Calu3 (cell line): ENCODE measurements around the gene RPP25L. TPM values are rescaled to one million over a fixed set of nuclear protein-coding genes. Genes with fewer than 3 reads are reported as not detected.

Experiments
- BruUV-seq: library from RNA; stranded (reverse); fragments of 400-500 nt; replicated peaks from 2 replicates; lab custom pipeline; 2021; lab: Mats Ljungman, UMichigan
- CTCF ChIA-PET: fragments of 300-600 bp; sonication (Branson Sonifier 250); formaldehyde crosslinking; loops from one replicate; lab custom pipeline; 2022; ENCODE audit warnings: antibody characterized with exemption; lab: Charles Lee
- DNase-seq: peaks from one replicate; pipeline ENCODE4 v3.0.0; 2022
- H3K27ac Mint-ChIP-seq: one replicate; pipeline ENCODE4 v1.8.0; 2022; ENCODE audit warnings: mixed read lengths; ENCODE audit not compliant: unreplicated experiment
- H3K27me3 Mint-ChIP-seq: one replicate; pipeline ENCODE4 v1.8.0; 2022; ENCODE audit warnings: mixed read lengths; ENCODE audit not compliant: unreplicated experiment
- H3K36me3 Mint-ChIP-seq: one replicate; pipeline ENCODE4 v1.8.0; 2022; ENCODE audit warnings: mild to moderate bottlenecking, moderate library complexity, mixed read lengths; ENCODE audit not compliant: insufficient read depth, unreplicated experiment
- H3K4me1 Mint-ChIP-seq: one replicate; pipeline ENCODE4 v1.8.0; 2022; ENCODE audit warnings: mild to moderate bottlenecking, low read depth, mixed read lengths; ENCODE audit not compliant: unreplicated experiment
- H3K4me3 Mint-ChIP-seq: one replicate; pipeline ENCODE4 v1.8.0; 2022; ENCODE audit warnings: mild to moderate bottlenecking, low read depth, moderate library complexity, mixed read lengths; ENCODE audit not compliant: unreplicated experiment
- H3K9me3 Mint-ChIP-seq: one replicate; pipeline ENCODE4 v1.8.0; 2022; ENCODE audit warnings: low read depth, mixed read lengths; ENCODE audit not compliant: unreplicated experiment
- intact Hi-C: fragments of 100-400 bp; cut with micrococcal nuclease; formaldehyde crosslinking; loops from one replicate; pipeline ENCODE4 v1.10.0; 2022; ENCODE audit not compliant: unreplicated experiment
- total RNA-seq: library from RNA; stranded (reverse); gene quantifications from 2 replicates; pipeline ENCODE4 v1.2.3, GENCODE V29; 2022
- TF ChIP-seq, protein P1 (sequence below): fragments of 200-600 bp; IDR thresholded peaks from one replicate; pipeline ENCODE4 v1.8.0; 2022; ENCODE audit warnings: antibody characterized with exemption; ENCODE audit not compliant: unreplicated experiment

Gene RPP25L
- total RNA-seq, 1 experiment from 2014 or later = 17.6 TPM

DNA sequence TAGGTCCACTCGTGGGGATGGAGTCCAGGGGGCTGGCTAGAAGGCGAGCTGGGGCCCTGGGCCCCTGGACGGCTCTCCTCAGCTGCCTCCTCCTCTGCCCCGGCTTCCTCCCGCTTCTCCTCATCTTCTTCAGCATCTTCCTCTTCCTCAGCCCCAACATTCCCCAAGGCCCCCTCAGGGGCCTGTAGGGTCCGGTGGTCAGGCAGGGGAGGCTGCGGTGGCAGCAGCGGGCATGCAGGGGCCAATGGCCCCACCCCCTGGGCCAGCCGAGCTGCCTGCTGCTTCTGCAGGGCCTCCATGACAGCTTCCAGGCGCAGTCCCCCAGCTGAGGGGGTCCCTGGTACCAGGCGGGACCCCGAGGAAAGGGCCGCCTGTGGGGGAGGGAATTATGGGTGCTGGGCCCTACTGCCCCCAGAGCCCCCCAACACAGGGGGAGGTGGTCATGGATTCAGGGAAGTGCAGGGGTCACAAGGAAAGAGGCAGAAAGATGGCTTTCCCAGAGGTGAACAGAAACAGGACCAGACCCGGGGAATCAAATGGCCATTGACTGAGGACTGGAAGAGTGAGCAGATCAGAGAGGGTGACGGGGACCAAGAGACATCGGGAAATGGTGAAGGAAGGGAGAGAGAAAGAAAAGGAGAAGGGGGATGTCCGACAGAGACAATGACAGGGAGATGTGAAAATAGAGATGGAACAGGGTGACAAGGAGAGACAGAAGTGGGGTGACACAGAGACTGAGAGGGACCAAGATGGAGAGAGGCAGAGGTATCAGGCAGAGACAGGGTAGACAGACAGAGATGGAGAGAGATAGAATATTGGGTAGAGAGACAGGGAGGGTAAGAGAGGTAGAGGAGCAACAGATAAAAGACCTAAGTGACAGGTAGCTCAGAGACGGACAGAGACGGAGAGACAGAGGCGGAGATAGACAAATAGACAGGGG is 16.1 kb upstream of the RPP25L start:
- TF ChIP-seq, protein P1, sequence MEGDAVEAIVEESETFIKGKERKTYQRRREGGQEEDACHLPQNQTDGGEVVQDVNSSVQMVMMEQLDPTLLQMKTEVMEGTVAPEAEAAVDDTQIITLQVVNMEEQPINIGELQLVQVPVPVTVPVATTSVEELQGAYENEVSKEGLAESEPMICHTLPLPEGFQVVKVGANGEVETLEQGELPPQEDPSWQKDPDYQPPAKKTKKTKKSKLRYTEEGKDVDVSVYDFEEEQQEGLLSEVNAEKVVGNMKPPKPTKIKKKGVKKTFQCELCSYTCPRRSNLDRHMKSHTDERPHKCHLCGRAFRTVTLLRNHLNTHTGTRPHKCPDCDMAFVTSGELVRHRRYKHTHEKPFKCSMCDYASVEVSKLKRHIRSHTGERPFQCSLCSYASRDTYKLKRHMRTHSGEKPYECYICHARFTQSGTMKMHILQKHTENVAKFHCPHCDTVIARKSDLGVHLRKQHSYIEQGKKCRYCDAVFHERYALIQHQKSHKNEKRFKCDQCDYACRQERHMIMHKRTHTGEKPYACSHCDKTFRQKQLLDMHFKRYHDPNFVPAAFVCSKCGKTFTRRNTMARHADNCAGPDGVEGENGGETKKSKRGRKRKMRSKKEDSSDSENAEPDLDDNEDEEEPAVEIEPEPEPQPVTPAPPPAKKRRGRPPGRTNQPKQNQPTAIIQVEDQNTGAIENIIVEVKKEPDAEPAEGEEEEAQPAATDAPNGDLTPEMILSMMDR = no peak
- peaks cover 13% of the 10 kb centered on the region for H3K4me1 Mint-ChIP-seq
- H3K9me3 Mint-ChIP-seq = no peaks in the 10 kb centered on the region
- peaks cover 62% of the 10 kb centered on the region for H3K27me3 Mint-ChIP-seq
- intact Hi-C loops = no loop called here
- peaks cover 8% of the 10 kb centered on the region for H3K36me3 Mint-ChIP-seq
- peak overlapping the region; percentile 8 for H3K27ac Mint-ChIP-seq
- BruUV-seq = no TSS peak
- DNase-seq = no peak
- CTCF ChIA-PET = interaction anchor here (0.6 kb wide), 1 partner anchor 71 kb away, joined by 4 read pairs; no protein-coding TSS in a partner anchor
- peak overlapping the region; percentile 76 for H3K4me3 Mint-ChIP-seq

DNA sequence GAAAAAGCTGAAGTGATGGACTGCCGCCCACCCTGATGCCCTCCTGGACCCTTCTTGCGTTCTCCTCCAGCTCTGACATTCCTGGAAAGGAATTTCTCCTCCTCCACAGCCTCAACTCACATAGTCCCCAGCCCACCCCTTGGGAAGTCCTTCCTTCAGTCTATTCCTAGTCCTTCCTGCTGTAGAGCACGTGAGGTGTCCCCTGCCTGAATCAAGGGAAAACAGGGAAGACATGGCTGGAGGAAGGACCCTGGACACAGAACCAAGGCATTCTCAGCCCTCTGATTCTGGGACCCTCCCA is 13.2 kb upstream of the RPP25L start:
- peaks cover 51% of the 10 kb centered on the region for H3K27me3 Mint-ChIP-seq
- CTCF ChIA-PET = no interaction called here
- intact Hi-C loops = no loop called here
- TF ChIP-seq, protein P1 = no peak
- peaks cover 14% of the 10 kb centered on the region for H3K4me1 Mint-ChIP-seq
- no peak overlapping the region for H3K27ac Mint-ChIP-seq
- no peak for DNase-seq
- no peak overlapping the region for H3K4me3 Mint-ChIP-seq
- peaks cover 15% of the 10 kb centered on the region for H3K36me3 Mint-ChIP-seq
- H3K9me3 Mint-ChIP-seq = no peaks in the 10 kb centered on the region
- no TSS peak for BruUV-seq

GRCh38 chr9:34624475-34625185 is 12.7 kb upstream of the RPP25L start:
- no TSS peak for BruUV-seq
- TF ChIP-seq, protein P1 = no peak
- intact Hi-C loops = no loop called here
- Mint-ChIP-seq H3K9me3 (no peaks in the 10 kb centered on the region), H3K4me1 (peaks cover 19% of the 10 kb centered on the region), H3K36me3 (peaks cover 20% of the 10 kb centered on the region), H3K27me3 (peaks cover 46% of the 10 kb centered on the region), H3K27ac (no peak overlapping the region), H3K4me3 (no peak overlapping the region)
- no peak for DNase-seq
- CTCF ChIA-PET = no interaction called here

DNA sequence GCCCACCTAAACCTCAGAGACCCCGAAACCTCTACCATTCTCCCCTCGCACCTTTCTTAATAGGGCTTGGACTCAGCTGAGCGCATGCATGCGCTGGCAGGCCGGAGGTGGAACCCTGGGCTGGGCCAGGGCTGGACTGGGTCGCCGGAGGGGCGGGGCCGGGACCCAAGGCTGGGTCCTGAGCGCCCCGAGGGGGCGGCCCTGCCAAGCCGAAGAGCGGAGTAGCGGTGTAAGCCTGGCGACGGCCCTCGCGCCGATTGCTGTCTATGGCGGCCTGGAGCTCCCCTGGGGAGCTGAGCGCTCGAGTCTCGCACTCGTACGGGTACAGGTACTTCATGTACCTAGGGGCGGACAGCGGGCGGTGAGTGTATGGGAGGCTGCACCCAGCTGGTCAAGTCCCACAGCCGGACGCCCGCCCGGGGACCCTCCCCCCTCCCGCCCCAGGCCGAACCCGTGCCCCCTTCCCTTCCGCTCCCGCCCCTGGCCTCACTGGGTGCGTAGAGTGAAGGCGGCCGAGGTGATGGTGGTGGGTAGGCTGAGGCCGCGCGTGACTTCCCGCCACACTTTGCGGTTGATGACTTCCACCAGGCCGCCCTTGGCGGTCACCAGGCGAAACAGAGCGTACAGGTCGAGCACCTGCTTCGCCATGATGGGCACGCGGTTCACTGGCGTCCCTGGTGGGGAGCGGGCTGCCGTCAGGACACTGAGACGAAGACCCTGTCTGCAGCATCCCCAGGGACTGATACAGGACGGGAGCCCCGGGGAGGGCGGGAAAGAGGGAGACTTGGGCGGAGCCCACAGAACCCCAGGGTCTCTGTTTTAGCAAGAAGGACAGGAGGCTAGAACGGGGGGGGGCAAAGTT is 11.7 kb upstream of the RPP25L start:
- Mint-ChIP-seq H3K4me3 (no peak overlapping the region), H3K4me1 (peaks cover 24% of the 10 kb centered on the region), H3K9me3 (no peaks in the 10 kb centered on the region), H3K27me3 (peaks cover 36% of the 10 kb centered on the region), H3K36me3 (peaks cover 23% of the 10 kb centered on the region), H3K27ac (no peak overlapping the region)
- no TSS peak for BruUV-seq
- CTCF ChIA-PET = no interaction called here
- intact Hi-C loops = no loop called here
- TF ChIP-seq, protein P1 = no peak
- no peak for DNase-seq
